Stimulated activated CD4-positive, alpha-beta T cell treated with anti-CD3 and anti-CD28 coated beads, Interleukin-4, amount 100 ng/mL, for 24 hours (primary cell): ENCODE data around the gene MITD1.
"Not testable (repeated sequence)": the region's sequence is repeated elsewhere in the genome, so short reads cannot be mapped to it uniquely, and the experiment has no call there.

Experiments used
- DNase-seq: peaks from one replicate; pipeline ENCODE4 v3.0.0-alpha.2; 2020

Gene MITD1

GRCh38 chr2:99154643-99155536 lies 26.0 kb downstream of the MITD1 start, which contains the start of the genes LIPT1 and TSGA10:
LIPT1 (plus strand) TSS chr2:99154967; CDS start chr2:99161958, 6,991 bp downstream.
TSGA10 (minus strand) TSS chr2:99154942; CDS start chr2:99109439, 45,503 bp downstream.
- peak; percentile 94 for DNase-seq

GRCh38 chr2:99153921-99154604 lies 26.8 kb downstream of the MITD1 start:
- DNase-seq = no peak

- no peak for DNase-seq
Measured at GRCh38 chr2:99152199-99152895, 28.5 kb downstream of the MITD1 start.

GRCh38 chr2:99150706-99151105 lies 30.2 kb downstream of the MITD1 start:
- DNase-seq = no peak

- peak; percentile 97 for DNase-seq
Measured at GRCh38 chr2:99141110-99142108, 39.4 kb downstream of the MITD1 start, which contains the start of gene C2orf15. C2orf15 (plus strand) TSS chr2:99141707; CDS start chr2:99150559, 8,852 bp downstream.

GRCh38 chr2:99140860-99141109 lies 40.1 kb downstream of the MITD1 start:
- no peak for DNase-seq

- no peak for DNase-seq
Measured at GRCh38 chr2:99140056-99140859, 40.6 kb downstream of the MITD1 start.

- DNase-seq = no peak
Measured at GRCh38 chr2:99139003-99139402, 41.9 kb downstream of the MITD1 start.

GRCh38 chr2:99135044-99135556 lies 45.8 kb downstream of the MITD1 start:
- not testable (repeated sequence) for DNase-seq

- no peak for DNase-seq
Measured at GRCh38 chr2:99127981-99128380, 52.9 kb downstream of the MITD1 start.
